HG03565 (cell line): ENCODE results near the gene MAN2B2.
"Not testable (repeated sequence)": the region's sequence is repeated elsewhere in the genome, so short reads cannot be mapped to it uniquely, and the experiment has no call there.

Experiments
- ATAC-seq: cut with Tn5 transposase; IDR thresholded peaks from one replicate; pipeline ENCODE4 v1.9.1; 2021; ENCODE audit warnings: mild to moderate bottlenecking, moderate library complexity; ENCODE audit not compliant: unreplicated experiment

The MAN2B2 gene

GRCh38 chr4:6613676-6614651 lies 39.0 kb downstream of the MAN2B2 start:
- no peak for ATAC-seq

GRCh38 chr4:6614701-6615230 lies 39.8 kb downstream of the MAN2B2 start:
- no peak for ATAC-seq

GRCh38 chr4:6616087-6616995 lies 41.4 kb downstream of the MAN2B2 start:
- no peak for ATAC-seq

- ATAC-seq, result no peak
Measured at GRCh38 chr4:6617246-6617645, 42.3 kb downstream of the MAN2B2 start.

- ATAC-seq, result no peak
Measured at GRCh38 chr4:6618386-6619115, 43.6 kb downstream of the MAN2B2 start.

- no peak for ATAC-seq
Measured at GRCh38 chr4:6619116-6619465, 44.1 kb downstream of the MAN2B2 start.

GRCh38 chr4:6619466-6620255 lies 44.7 kb downstream of the MAN2B2 start:
- ATAC-seq, result no peak

GRCh38 chr4:6620296-6620695 lies 45.3 kb downstream of the MAN2B2 start:
- ATAC-seq, result no peak

GRCh38 chr4:6620891-6621555 lies 46.0 kb downstream of the MAN2B2 start:
- no peak for ATAC-seq

- no peak for ATAC-seq
Measured at GRCh38 chr4:6621556-6621927, 46.6 kb downstream of the MAN2B2 start.

GRCh38 chr4:6622744-6623143 lies 47.8 kb downstream of the MAN2B2 start:
- no peak for ATAC-seq

- ATAC-seq, result no peak
Measured at GRCh38 chr4:6625256-6625655, 50.3 kb downstream of the MAN2B2 start.

- no peak for ATAC-seq
Measured at GRCh38 chr4:6626066-6626465, 51.1 kb downstream of the MAN2B2 start.

GRCh38 chr4:6627832-6628231 lies 52.8 kb downstream of the MAN2B2 start:
- no peak for ATAC-seq

- ATAC-seq, result not testable (repeated sequence)
Measured at GRCh38 chr4:6628484-6628883, 53.5 kb downstream of the MAN2B2 start.

- no peak for ATAC-seq
Measured at GRCh38 chr4:6632125-6632524, 57.1 kb downstream of the MAN2B2 start.

GRCh38 chr4:6633091-6633906 lies 58.3 kb downstream of the MAN2B2 start:
- ATAC-seq, result no peak

GRCh38 chr4:6634746-6635145 lies 59.8 kb downstream of the MAN2B2 start:
- no peak for ATAC-seq
